Activated CD8-positive, alpha-beta memory T cell treated with anti-CD3 and anti-CD28 coated beads for 1 hour (primary cell): ENCODE data around the gene GBE1.

Experiments
- DNase-seq, 2 donors: peaks; one replicate each; pipeline ENCODE4 v3.0.0-alpha.2; 2020; ENCODE audit warnings: low read depth in 1 of 2; ENCODE audit errors: extremely low read depth in 1 of 2

The GBE1 gene

DNA sequence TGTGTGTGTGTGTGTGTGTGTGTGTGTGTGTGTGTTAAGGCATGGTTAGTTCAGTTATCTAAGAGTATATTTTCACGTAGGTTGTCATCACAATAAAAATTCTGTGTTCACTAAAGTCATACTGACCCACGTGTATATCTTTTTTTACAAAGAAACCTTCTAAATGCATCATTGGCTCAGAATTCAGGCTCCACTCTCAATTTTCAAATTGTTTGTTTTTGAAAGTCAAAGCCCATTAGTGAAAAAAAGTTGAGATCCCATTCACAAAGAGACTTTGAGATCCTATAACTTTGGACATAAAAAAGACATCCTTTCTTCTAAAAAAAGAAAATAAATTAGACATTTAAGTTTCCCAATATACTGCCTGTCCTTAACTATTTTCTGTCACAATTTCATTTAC is 59.3 kb downstream of the GBE1 start:
- DNase-seq: no peak

DNA sequence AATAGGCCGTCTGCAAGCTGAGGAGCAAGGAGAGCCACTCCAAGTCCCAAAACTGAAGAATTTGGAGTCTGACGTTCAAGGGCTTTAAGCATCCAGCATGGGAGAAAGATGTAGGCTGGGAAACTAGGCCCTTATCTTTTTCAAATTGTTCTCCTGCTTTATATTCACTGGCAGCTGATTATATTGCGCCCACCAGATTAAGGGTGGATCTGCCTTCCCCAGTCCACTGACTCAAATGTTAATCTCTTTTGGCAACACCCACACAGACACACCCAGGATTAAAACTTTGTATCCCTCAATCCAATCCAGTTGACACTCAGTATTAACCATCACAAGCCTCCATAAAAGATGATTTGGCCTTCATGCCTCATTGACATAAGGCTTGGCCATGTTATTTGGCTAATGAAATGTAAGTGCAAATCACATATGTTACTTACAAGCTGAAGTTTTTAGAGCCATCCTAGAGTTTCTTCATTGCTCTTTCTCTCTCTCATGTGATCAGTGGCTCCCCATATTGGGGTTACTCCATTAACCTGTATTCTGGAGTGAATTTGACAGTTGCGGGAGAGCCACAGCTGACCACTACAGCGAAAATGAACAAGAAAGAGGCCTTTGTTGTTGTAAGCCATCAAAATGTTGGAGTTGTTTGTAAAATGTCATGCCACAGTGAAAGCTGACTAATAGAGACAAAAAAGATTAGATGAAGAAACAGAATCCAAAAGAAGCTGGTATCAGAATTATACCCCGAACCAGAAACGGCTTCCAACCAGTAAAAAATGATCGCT is 61.7 kb downstream of the GBE1 start:
- DNase-seq: no peak

DNA sequence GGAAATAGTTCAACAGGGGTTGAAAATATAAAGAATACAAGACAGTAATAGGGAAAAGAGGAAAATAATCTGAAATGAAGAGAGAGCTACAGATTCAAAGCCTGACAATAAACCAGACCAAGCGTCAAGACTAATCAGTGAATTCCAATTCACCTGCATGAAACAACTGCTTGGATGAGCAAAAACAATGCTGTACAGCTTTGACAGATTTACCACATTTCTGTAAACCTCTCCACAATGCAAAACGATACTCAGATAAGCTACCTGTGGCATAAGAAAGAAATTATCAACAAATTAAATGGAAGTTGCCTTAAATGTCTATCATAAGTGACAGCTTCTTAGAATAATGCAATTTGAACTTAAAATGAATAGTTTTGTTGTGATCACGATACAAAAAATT is 65.4 kb downstream of the GBE1 start:
- no peak for DNase-seq

DNA sequence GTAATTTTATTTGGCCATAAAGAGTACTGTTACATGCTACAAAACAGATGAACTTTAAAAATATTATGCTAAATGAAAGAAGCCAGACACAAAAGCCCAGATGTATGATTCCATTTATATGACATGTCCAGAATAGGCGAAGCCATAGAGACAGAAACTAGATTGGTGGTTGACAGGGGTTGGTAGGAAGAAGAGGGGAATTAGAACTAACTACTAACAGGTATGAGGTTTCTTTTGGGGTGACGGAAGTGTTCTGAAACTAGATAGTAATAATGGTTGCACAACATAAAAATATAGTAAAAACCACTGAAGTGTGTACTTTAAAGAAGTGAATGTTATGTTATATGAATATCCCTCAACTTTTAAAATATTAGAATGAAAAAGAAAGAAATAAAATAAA is 66.1 kb downstream of the GBE1 start:
- DNase-seq: no peak

DNA sequence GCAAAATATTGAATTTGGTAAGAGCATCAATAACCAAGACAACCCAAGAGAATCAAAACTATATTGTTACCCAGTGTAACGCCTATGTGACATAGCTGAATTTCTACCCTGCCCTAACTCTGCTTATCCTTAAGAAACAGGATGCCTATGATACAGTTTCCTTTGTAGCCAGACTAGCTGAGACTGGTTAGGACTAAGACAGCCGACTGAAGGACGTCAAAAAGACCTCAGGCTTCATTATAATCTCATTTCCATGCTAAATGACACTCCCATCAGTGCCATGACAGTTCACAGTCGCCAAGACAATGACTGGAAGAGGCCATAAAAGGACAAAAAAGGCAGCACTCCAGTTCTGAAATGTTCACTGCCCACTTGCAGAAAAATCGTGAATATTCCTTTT is 66.8 kb downstream of the GBE1 start:
- no peak for DNase-seq

DNA sequence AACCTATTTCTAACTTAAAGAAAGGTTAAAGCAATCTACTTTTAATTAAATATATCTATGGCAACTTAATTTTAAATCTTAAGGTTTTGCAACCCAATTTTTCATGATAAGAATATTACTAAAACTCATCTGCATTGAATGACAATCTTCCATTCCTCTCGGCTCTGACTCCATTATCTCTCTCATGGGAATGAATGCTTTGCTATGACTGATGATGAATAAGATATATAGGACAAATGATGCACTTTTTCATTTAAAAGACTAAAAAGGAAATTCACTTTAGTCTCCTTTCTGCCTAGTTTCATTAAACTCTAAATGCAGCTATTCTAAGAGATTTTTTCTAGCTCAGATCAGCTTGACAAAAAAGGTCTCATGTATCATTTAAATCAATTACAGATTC is 68.7 kb downstream of the GBE1 start:
- DNase-seq: no peak

DNA sequence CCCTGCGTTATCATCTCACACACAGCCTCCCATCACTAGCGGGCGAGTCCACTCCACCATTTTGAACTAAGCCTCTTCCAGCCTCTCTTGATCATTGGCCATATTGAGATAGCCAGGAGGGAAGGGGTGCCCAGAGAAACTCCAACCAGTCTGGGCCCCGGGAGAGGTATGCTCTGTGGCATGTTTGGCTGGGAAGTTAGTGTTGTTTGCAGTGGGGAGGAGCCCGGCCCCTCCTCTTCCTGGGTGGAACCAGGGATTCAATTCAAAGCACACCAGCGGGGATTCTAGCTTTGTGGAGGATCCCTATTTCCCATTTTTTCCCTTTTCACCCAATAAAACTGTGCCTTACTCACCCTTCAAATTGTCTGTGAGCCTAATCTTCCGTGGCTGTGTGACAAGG is 71.8 kb downstream of the GBE1 start:
- DNase-seq: no peak

DNA sequence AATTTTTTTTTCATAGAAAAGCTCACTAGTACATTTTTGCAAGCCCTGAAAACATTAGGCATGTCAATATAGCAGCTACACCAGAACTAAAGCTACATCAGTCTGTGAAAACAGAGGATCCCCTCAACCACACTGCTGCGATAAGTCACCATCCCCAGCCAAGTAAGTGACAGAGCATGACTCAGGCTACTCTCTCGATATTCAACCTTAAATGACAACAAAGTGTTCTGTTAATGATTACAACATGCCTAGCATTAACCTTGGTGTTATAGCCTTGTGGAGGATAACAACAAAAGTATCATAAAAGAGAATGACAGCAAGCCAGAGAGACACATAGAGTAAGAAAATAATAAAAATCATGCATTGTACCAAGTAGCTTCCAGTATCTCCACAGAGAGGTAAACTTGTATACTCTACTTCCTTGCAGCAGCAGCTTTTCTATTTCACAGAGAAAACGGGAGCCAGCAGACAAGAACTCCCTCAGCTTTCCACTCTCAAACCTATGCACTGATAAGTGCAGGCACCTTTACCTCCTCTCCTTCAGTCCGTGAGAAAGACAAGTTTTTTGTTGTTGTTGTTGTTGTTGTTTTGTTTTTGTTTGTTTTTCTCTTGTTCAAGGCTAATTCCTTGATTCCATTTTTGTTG is 76.6 kb downstream of the GBE1 start:
- no peak for DNase-seq

DNA sequence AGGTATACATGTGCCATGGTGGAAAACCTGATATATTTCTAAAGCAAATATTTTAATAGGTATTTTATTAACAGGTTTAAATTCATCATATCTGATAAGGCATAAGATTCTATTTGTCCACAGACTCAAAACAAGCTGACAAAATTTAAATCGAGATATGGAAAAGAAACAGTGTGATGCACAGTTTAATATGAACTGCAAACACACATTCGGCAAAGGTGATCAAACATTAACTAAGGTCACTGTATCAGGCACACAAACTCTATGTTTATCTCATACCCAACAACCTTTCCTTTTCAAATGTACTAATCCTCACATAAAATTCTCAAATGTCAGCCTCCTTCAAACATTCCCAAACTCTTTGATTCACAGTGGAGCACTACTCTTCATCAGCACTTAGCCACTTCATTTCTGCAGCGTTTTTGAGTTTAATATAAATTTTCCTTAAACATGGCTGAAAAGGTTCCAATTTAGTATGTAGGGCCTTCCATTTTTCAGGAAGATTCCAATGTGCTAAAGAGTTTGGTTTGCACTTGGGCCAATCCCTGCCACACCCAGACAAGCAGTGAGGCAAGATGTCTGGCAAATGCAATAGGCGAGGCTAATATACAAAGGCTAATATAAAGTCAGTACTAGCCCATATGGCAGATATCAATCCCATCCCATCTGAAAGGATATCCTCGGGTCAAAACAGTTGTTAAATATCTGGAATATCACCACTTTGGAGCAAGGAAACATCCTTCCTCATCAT is 84.6 kb downstream of the GBE1 start:
- DNase-seq: no peak

DNA sequence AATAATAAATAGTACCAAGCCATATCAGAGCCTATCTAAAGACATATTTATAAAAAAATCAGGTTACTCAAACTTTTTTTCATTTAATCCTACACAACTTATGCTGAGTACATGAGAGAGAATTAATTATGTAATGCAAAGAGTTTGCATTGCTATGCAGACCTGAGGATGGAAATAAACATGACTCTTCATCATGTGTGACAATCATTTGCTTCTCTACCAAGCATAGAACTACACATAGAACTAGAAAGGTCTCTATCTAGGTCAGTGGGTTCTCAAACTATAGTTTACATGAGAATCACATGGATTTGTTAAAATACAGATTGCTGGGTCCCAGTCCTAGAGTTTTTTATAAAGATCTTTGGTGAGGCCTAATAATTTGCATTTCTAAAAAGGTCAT is 86.8 kb downstream of the GBE1 start:
- no peak for DNase-seq

DNA sequence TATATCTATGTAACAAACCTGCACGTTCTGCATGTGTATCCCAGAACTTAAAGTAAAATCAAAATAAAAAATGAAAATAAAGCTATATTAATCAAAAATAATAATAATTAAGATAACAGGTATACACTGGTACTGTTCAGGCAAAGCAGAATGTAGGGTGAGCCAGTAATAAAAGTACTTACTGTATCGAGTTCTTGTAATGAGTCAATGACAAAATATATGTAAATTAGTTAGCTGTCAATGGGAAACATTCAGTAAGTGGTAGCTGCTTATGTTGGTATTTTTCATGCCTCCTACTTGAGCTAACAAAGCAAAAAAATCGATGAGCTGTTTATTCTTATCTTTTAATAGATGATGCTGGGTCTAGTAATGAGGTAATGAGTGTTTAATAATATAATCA is 93.2 kb downstream of the GBE1 start:
- DNase-seq: no peak

DNA sequence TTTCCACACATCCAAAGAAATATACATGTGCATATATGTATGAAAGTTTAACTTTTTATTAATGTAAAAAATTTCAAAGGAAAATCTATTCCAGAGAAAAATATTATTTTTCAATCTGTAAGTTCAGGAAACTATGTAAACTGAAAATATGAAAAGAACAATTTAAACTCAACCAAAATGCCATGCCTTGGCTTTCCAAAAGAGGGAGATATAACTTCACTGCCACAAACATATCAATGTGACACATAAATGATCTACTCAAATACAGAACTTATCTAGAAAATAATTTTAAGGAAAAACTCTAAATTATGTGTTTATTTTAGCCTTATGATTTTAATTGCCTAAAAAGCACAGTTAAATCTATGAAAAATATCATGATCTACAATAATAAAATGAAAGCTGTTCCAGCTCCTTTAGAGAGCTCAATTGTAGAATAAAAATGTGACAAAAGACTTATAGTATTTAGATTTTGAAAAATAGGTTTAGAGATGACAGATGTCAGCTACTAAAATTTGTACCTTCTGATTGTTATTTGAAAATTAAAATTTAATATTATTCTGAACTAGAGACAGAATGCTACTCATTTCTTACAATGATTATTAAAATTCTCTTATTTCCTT is 94.8 kb downstream of the GBE1 start:
- no peak for DNase-seq

DNA sequence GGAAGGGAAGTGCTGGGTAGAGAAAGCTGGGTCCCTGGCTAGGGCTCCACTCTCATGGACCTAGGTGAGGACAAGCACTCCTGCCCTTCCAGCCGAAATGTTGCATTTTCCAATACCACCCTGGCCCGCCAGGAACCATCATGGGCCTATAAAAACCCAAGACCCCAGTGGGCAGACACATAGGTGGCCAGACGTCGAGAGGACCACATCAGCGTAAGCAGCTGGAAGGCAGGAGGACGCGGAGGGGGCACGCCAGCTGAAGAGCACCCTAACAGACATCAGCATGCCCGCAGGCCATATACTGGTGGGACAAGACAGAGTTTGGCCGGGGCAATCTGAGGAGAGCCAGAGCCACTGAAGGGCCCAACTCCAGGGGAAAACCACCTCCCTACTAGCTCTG is 98.3 kb downstream of the GBE1 start:
- no peak for DNase-seq

DNA sequence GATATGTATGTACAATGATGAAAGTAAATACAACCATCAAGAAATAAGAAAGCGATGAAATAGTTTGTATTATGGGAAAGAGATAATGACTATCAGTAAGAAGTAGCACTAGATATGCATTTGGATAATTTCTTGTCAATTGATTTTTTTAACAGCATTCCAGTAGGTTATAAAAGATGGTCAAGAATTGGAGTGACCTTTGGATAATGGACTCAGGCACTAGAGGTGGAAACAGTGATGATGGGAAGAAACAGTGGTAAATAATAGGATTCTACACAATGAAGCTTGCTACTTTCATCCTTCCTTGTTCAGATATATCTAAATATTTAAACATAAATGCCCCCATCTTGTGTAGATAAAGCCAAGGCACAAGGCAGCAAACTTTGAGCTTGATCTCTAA is 101.4 kb downstream of the GBE1 start:
- no peak for DNase-seq

DNA sequence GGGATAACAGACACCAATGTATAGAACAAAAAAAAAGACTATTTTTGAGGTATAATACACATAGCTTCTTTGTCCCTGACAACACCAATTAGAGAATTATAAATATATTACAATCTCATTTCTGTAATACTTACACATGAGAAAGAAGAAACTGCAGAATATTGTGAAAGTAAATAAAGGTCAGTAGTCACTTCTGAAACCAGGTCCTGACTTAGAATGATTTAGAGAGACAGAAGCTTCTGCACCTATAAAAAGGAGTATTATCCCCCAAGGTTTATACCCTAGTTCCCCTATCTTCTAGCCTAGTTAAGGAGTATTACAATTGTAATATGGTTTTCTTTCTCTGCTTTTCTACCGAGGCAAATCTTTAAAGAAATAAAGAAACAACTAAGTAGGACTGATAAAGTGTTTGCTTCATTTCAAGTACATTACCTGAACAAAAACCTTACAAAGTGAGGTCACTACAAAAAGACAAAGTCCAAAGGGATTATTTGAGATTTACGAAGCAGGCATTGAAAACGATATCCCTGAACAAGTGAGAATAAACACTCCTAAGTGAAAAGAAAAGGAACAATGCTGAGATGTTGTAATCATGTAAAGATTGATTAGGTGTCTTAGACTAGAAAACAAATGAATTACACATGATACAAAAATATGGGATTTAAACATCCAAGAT is 103.0 kb downstream of the GBE1 start:
- no peak for DNase-seq

DNA sequence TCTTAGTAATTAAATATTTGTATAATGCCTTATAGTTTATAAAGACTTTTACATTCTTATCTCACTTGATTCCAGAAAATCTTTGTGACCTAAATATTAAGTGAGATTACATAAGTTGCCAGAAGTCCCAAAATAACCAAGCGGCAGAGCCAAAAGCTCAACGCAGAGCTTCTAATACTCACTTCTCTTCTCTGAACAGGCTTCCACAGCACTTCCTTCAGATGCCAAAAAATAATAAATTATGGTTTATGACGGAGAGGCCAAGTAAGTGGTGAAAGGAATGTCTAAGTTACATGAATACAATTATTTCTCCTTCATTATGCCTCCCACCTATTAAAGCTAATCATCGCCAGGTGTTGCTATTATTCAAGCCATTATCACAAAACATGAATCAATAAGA is 110.3 kb downstream of the GBE1 start:
- no peak for DNase-seq

DNA sequence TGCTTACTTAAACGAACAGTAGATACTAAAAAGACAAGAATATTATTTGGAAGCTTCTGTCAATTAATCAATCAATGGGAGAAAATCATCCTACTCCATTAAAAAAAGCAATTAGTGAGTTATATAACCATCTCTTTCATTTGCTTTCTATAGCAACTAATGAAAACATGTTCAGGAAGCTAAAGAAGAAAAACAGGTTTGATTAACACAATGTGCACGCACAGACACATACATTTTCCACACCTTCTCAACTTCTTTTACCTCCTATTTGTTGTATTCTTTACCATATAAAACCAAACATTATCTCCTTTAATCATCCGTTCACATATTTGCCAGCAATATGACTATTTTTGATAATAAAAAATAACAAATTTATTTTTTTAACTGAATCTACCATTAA is 111.3 kb downstream of the GBE1 start:
- DNase-seq: no peak

DNA sequence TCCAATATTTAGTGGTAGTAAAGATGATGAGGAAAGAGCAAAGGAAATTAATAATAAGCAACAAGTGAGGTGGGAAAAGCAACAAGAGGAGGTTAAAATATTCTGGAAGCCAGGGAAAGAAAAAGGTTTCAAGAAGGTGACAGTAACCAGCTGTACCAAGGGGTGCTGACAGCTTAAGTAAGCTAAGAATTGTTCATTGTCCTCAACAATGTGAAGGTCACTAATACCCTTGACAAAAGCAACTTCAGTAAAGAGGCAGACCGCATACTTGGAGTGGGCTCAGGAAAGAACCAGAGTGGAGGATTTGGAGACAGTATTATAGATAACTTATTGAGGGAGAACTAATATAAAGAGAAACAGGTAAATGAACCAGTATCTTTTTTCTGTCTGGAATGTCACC is 116.2 kb downstream of the GBE1 start:
- no peak for DNase-seq

DNA sequence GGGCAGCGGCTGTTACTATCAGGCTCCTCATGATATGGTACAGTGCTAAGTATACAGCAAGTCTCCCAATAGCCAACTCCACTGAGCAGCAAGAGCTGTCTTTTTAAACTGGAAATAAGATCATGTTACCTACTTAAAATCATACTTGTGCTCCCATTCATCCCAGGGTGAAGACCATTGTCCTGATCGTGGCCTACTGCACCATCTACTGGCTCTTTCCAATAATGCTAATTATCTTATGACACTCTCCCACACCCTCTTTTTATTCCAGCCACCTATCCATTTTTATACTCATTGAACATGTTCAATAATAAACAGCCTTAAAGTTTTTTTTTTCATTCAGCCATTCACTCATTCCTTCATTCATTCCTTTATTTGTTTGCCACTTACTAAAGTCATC is 117.7 kb downstream of the GBE1 start:
- no peak for DNase-seq

DNA sequence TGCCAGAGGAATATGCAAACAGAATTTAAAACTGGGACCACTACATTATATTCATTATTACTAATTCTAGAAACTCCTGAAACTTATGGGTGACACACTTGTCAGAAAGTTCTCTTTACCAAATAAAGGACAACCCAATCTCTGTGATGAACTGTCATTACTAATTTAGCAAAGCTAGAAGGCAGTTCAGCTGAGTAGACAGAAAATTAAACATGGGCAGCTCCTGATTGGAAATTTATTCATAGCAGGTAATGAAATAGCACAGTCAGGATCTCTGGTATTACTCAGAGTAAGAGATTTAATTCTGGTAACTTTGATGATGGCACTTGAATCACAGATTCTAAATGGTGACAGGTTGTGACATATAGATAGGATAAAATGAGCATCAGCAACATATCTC is 123.0 kb downstream of the GBE1 start:
- DNase-seq: no peak

DNA sequence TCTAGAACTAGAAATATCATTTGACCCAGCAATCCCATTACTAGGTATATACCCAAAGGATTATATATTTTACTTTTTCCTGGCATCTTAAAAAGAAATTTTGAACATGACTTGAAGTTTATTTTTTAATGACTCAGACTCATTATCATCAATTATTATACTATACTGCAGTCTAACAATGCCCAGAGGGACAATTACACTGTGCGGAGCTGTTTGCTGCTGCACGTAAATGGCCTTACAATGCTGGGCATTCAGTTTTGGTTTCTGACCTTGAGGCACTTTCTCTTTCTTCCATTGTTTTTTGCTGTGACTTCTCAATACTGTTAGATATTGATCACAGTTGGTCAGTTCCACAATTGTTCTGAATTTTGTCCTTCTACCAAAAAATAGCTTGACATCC is 128.8 kb downstream of the GBE1 start:
- DNase-seq: no peak
